Panc1 (cell line): ENCODE results near the gene ZNF862.

ENCODE experiments used
- CTCF ChIP-seq: fragments of 450-650 bp; IDR thresholded peaks from 2 replicates; pipeline ENCODE4 v1.5.1; 2017; ENCODE audit warnings: mild to moderate bottlenecking
- REST ChIP-seq, 2 experiments: IDR thresholded peaks; 2 replicates each; pipeline ENCODE4 v1.6.1; 2011 to 2012; ENCODE audit warnings: low read depth in 2 of 2, control low read depth in 1 of 2, low read length in 1 of 2, mild to moderate bottlenecking in 1 of 2, moderate library complexity in 1 of 2; ENCODE audit not compliant: insufficient read depth in 1 of 2
- TCF7L2 ChIP-seq: IDR thresholded peaks from 2 replicates; pipeline ENCODE4 v1.6.1; 2011; ENCODE audit warnings: mild to moderate bottlenecking, low read depth, low read length, inconsistent platforms

GRCh38 chr7:149874644-149875028 is 36.5 kb downstream of the ZNF862 start:
- no peak for TF ChIP-seq REST (IDR thresholded peaks at IDR 0.05; ENCODE audit: insufficient read depth in 1 of 2, low read depth in 2 of 2, low read length in 1 of 2)
- no peak for TF ChIP-seq CTCF
- TF ChIP-seq TCF7L2 = no peak
